Upper lobe of left lung (tissue), 6 donors: ENCODE data around the gene TMED6. TPM values are rescaled to one million over a fixed set of nuclear protein-coding genes. Genes with fewer than 3 reads are reported as not detected.
"Not testable (repeated sequence)": the region's sequence is repeated elsewhere in the genome, so short reads cannot be mapped to it uniquely, and the experiment has no call there.

ENCODE experiments used
- ATAC-seq, 2 donors: fragments of 200-7000 bp; cut with Tn5 transposase; one replicate each; pipeline ENCODE4 v1.9.1; 2022; ENCODE audit warnings: mild to moderate bottlenecking in 2 of 2, moderate library complexity in 2 of 2; ENCODE audit not compliant: low FRiP score in 2 of 2
- DNase-seq, 2 donors: peaks; one replicate each; pipeline ENCODE4 v3.0.0-alpha.2; 2019 to 2020
- H3K27ac ChIP-seq, 4 donors: fragments of 200-600 bp; sonication (generic); one replicate each; pipeline ENCODE4 v1.5.1; 2016 to 2019
- H3K27me3 ChIP-seq, 4 donors: fragments of 200-600 bp; sonication (generic); one replicate each; pipeline ENCODE4 v1.5.1; 2017 to 2019
- H3K36me3 ChIP-seq, 4 donors: fragments of 200-600 bp; sonication (generic); one replicate each; pipeline ENCODE4 v1.5.1; 2016 to 2019
- H3K4me1 ChIP-seq, 4 donors: fragments of 200-600 bp; sonication (generic); one replicate each; pipeline ENCODE4 v1.5.1; 2018 to 2019
- H3K4me3 ChIP-seq, 4 donors: fragments of 200-600 bp; sonication (generic); one replicate each; pipeline ENCODE4 v1.5.1; 2017 to 2019; ENCODE audit warnings: mild to moderate bottlenecking in 2 of 4, moderate library complexity in 1 of 4
- H3K9me3 ChIP-seq, 4 donors: fragments of 200-600 bp; sonication (generic); one replicate each; pipeline ENCODE4 v1.5.1; 2018 to 2019
- CTCF ChIP-seq, 6 experiments: fragments of 450-650 bp in 4 of 6; fragments of 200-600 bp in 2 of 6; sonication (generic) in 2 of 6; IDR thresholded peaks; one replicate each; pipeline ENCODE4 v1.5.1; 2016 to 2019; ENCODE audit warnings: antibody characterized with exemption in 6 of 6
- EP300 ChIP-seq, 4 donors: sonication (generic); formaldehyde crosslinking; IDR thresholded peaks; one replicate each; pipeline ENCODE4 v1.5.1; 2017; ENCODE audit warnings: antibody characterized with exemption in 4 of 4, control low read depth in 2 of 4
- POLR2A ChIP-seq, 4 donors: fragments of 450-650 bp; IDR thresholded peaks; one replicate each; pipeline ENCODE4 v1.5.1; 2016 to 2017; ENCODE audit warnings: antibody characterized with exemption in 4 of 4, mild to moderate bottlenecking in 2 of 4
- POLR2AphosphoS5 ChIP-seq, 2 donors: sonication (generic); formaldehyde crosslinking; IDR thresholded peaks; one replicate each; pipeline ENCODE4 v1.5.1; 2017; ENCODE audit warnings: antibody characterized with exemption in 2 of 2
- WGBS, 2 donors: methylation state at CpG; one replicate each; pipeline ENCODE4 v1.1.5; 2017 to 2018; 5-methylcytosine and 5-hydroxymethylcytosine counted together
- total RNA-seq, 6 donors: library from RNA; depleted of rRNA in 4 of 6; stranded (reverse); fragments of >200 nt in 4 of 6; gene quantifications; one replicate each; pipeline versions ENCODE4 v1.1.0 to v1.2.1, GENCODE V29; 2016 to 2021
- donor health status: DM: no; HTN: no; CAD: no; lungs with moderate emphysema.
- donor health status: DM: no; HTN: yes; CAD: no; lungs with severe emphysema.

Gene TMED6
- total RNA-seq, 6 donors from 2014 or later, result 0.43 to 2.6 (median 1.1) TPM; not detected in 2

- H3K27me3 ChIP-seq, result no peaks in the 10 kb centered on the region
- DNase-seq (no peak), ATAC-seq (no peak)
- TF ChIP-seq CTCF (IDR thresholded peaks at IDR 0.05) (no peak), POLR2A (IDR thresholded peaks at IDR 0.05) (no peak), EP300 (IDR thresholded peaks at IDR 0.05) (no peak), POLR2AphosphoS5 (IDR thresholded peaks at IDR 0.05) (no peak)
- H3K36me3 ChIP-seq, result peaks cover 26 to 74% (median 47%) of the 10 kb centered on the region in 4 donors
- WGBS, 2 donors, result 89 to 93% methylated on average over 2 of the region's 2 CpGs
- no peaks in the 10 kb centered on the region for H3K9me3 ChIP-seq
- peak overlapping the region in 1 of 4 donors; percentile 70 for H3K27ac ChIP-seq
- no peaks in the 10 kb centered on the region for H3K4me1 ChIP-seq
- no peak overlapping the region for H3K4me3 ChIP-seq
Observed at GRCh38 chr16:69364088-69364487, 12.5 kb upstream of the TMED6 start.

GRCh38 chr16:69363281-69363717, 11.7 kb upstream of the TMED6 start:
- peak; percentile 57 to 88 for ATAC-seq
- Histone ChIP-seq H3K4me1 (no peaks in the 10 kb centered on the region), H3K27me3 (no peaks in the 10 kb centered on the region), H3K36me3 (peaks cover 23 to 67% (median 41%) of the 10 kb centered on the region in 4 donors), H3K4me3 (no peak overlapping the region), H3K9me3 (no peaks in the 10 kb centered on the region), H3K27ac (peak overlapping the region in 3 of 4 donors; percentile 8 to 70 (median 22))
- 72 to 92% methylated on average over 5 of the region's 5 CpGs for WGBS, 2 donors
- peak in 1 of 2 donors; percentile 93 for DNase-seq
- TF ChIP-seq CTCF (IDR thresholded peaks at IDR 0.05), result no peak
- TF ChIP-seq EP300 (IDR thresholded peaks at IDR 0.05), result peak in 1 of 4 donors; percentile 80
- peak in 1 of 4 donors; percentile 20 for TF ChIP-seq POLR2A (IDR thresholded peaks at IDR 0.05)
- TF ChIP-seq POLR2AphosphoS5 (IDR thresholded peaks at IDR 0.05), result peak; percentile 42 to 74

- not testable (repeated sequence) for H3K9me3 ChIP-seq, H3K4me3 ChIP-seq, ATAC-seq, H3K27ac ChIP-seq, H3K4me1 ChIP-seq, H3K27me3 ChIP-seq, DNase-seq
- peaks cover 4 to 59% (median 19%) of the 10 kb centered on the region in 4 donors for H3K36me3 ChIP-seq
- WGBS, 2 donors, result 92 to 93% methylated on average over 9 of the region's 9 CpGs
Observed at GRCh38 chr16:69360070-69360469, 8.5 kb upstream of the TMED6 start.

- no peak for ATAC-seq
- no peaks in the 10 kb centered on the region for H3K9me3 ChIP-seq
- DNase-seq, result no peak
- no peaks in the 10 kb centered on the region for H3K27me3 ChIP-seq
- H3K4me1 ChIP-seq, result peaks cover 0 to 12% (median 0%) of the 10 kb centered on the region in 4 donors
- no peak overlapping the region for H3K4me3 ChIP-seq
- 66 to 68% methylated on average over 6 of the region's 6 CpGs for WGBS, 2 donors
- no peak overlapping the region for H3K27ac ChIP-seq
- TF ChIP-seq CTCF (IDR thresholded peaks at IDR 0.05) (no peak), POLR2AphosphoS5 (IDR thresholded peaks at IDR 0.05) (no peak), POLR2A (IDR thresholded peaks at IDR 0.05) (no peak), EP300 (IDR thresholded peaks at IDR 0.05) (no peak)
- peaks cover 0 to 35% (median 6%) of the 10 kb centered on the region in 4 donors for H3K36me3 ChIP-seq
Observed at GRCh38 chr16:69350536-69351133, 951 bp downstream of the TMED6 start.

- Histone ChIP-seq H3K9me3 (no peaks in the 10 kb centered on the region), H3K27me3 (no peaks in the 10 kb centered on the region), H3K4me1 (peaks cover 0 to 12% (median 0%) of the 10 kb centered on the region in 4 donors), H3K27ac (no peak overlapping the region), H3K36me3 (peaks cover 0 to 24% (median 4%) of the 10 kb centered on the region in 4 donors), H3K4me3 (no peak overlapping the region)
- 88 to 91% methylated on average over 10 of the region's 10 CpGs for WGBS, 2 donors
- TF ChIP-seq CTCF (IDR thresholded peaks at IDR 0.05), result no peak
- TF ChIP-seq POLR2A (IDR thresholded peaks at IDR 0.05), result no peak
- TF ChIP-seq POLR2AphosphoS5 (IDR thresholded peaks at IDR 0.05), result no peak
- TF ChIP-seq EP300 (IDR thresholded peaks at IDR 0.05), result no peak
- DNase-seq (no peak), ATAC-seq (no peak)
Observed at GRCh38 chr16:69349536-69349935, 2.0 kb downstream of the TMED6 start.
